ENCODE results near the gene PHF5A.

The PHF5A gene

DNA sequence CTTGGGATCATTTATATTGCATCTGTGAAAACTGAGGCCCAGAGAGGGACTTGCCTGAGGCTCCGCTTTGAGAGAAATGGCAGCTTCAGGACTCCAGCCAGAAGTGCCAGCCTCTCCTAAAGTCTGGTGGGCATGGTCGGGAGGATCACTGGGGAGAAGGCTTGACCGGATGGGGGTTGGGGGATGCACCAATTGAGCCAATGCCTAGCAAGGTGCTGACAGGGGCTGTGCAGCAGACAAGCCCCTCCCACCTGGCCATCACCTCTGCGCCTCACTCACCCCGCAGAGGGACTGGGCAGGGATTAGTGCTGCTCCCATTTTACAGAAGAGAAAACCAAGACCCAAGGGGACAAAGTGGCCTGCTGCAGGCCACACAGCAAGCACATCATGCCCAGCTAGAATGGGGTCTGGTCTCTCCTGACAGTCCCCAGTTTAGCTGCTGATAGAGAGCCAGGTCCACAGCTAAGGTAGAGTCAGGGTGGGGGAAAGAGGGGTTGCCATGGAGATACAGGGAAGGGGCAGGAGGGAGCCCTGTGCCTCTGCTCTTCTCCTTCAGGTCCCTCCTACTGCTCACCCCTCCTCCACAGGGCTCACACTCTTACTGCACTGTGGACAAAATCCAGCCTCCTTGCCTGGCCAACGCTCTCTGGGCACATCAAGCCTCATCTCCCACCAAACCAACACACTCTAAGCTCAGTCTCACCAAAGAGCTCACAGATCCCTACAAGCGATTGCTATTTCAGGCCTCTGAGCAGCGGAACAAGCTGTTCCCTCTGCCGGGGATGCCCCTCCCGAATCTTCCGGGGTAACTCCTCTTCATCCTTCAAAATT is 57.3 kb downstream of the PHF5A start:
- no peak for DNase-seq (ENCODE audit: low spot score)

DNA sequence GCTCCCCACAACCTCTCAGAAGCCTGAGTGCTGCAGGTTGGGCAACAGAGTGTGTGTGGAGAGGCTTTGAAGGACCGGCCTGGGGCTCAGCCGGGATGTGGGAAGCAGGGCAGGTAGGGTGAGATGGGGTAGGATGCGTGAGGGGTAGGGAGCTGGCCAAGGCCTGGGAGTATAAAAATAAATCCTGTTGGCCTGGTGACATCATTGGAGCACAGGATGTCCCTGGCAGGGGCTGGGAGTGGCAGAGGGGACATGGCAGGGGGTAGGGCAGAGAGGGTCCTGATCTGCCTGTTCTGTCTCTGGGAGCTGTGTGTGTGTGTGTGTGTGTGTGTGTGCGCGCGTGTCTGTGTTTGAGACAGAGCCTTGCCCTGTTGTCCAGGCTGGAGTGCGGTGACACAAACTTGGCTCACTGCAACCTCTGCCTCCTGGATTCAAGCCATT is 58.2 kb downstream of the PHF5A start:
- DNase-seq (ENCODE audit: low spot score): no peak

Data from CD4-positive, alpha-beta T cell treated with Interleukin-2 at 100 ng/mL for 4 hours (primary cell).